GM18870 (cell line): ENCODE measurements around the gene GEN1.
A peak's percentile ranks its signal among the peaks of the same experiment; 100 is the strongest.
"Not testable (repeated sequence)": the region's sequence is repeated elsewhere in the genome, so short reads cannot be mapped to it uniquely, and the experiment has no call there.

Experiments used
- ATAC-seq: cut with Tn5 transposase; IDR thresholded peaks from one replicate; pipeline ENCODE4 v1.9.1; 2021; ENCODE audit warnings: moderate library complexity; ENCODE audit not compliant: unreplicated experiment

Gene GEN1

GRCh38 chr2:17821535-17822444, 67.9 kb downstream of the GEN1 start:
- ATAC-seq: peak; percentile 39

- ATAC-seq: peak; percentile 48
Observed at GRCh38 chr2:17822445-17823117, 68.6 kb downstream of the GEN1 start.

- ATAC-seq: not testable (repeated sequence)
Observed at GRCh38 chr2:17823646-17824045, 69.7 kb downstream of the GEN1 start.

- no peak for ATAC-seq
Observed at GRCh38 chr2:17827316-17827715, 73.4 kb downstream of the GEN1 start.

GRCh38 chr2:17827785-17828184, 73.8 kb downstream of the GEN1 start:
- no peak for ATAC-seq

- ATAC-seq: peak; percentile 73
Observed at GRCh38 chr2:17830053-17831034, 76.4 kb downstream of the GEN1 start.

GRCh38 chr2:17835516-17835915, 81.6 kb downstream of the GEN1 start:
- no peak for ATAC-seq
